Peyer's patch (tissue), 4 donors: ENCODE measurements around the gene SEMA3C.

Experiments used
- POLR2A ChIP-seq, 2 donors: fragments of 450-650 bp; IDR thresholded peaks; one replicate each; pipeline ENCODE4 v1.5.1; 2017; ENCODE audit warnings: antibody characterized with exemption in 2 of 2, mild to moderate bottlenecking in 2 of 2, moderate library complexity in 2 of 2
- TF ChIP-seq, protein P1 (sequence below), 6 experiments: fragments of 450-650 bp in 4 of 6; fragments of 200-600 bp in 2 of 6; sonication (generic) in 1 of 6; IDR thresholded peaks; one replicate each; pipeline ENCODE4 v1.5.1; 2017 to 2019; ENCODE audit warnings: antibody characterized with exemption in 6 of 6, mild to moderate bottlenecking in 3 of 6, moderate library complexity in 1 of 6

DNA sequence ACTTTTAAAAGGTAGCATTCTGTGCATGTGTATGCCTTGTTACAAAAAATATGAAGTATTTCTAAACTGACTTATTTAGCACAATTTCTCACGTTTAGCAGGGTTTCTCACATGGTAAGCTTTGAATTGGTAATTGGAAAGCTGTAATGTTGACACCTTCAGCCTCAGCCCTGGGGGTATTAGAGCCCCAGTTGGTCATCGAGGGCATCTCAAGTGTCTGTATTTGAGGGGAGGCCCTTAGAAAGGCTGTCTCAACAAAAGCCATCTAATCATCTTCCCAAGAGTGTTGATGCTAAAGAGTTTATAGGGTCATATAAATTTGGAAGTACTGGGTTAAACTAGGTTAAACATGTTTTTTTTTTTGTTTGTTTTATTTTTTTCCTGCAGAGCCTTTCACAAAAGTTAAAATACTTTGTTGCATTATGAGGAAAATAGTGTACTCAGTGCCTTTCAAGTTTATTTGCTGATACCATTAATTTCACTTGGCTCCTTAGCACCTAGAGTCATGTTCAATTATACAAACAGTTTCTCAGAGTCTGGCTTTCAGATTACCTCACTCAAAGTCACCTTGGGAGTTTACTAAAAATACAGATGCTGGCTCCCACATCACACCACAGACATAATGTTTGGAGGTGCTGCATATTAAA lies 146.4 kb downstream of the SEMA3C start:
- TF ChIP-seq POLR2A (IDR thresholded peaks at IDR 0.05) = no peak
- TF ChIP-seq, protein P1, sequence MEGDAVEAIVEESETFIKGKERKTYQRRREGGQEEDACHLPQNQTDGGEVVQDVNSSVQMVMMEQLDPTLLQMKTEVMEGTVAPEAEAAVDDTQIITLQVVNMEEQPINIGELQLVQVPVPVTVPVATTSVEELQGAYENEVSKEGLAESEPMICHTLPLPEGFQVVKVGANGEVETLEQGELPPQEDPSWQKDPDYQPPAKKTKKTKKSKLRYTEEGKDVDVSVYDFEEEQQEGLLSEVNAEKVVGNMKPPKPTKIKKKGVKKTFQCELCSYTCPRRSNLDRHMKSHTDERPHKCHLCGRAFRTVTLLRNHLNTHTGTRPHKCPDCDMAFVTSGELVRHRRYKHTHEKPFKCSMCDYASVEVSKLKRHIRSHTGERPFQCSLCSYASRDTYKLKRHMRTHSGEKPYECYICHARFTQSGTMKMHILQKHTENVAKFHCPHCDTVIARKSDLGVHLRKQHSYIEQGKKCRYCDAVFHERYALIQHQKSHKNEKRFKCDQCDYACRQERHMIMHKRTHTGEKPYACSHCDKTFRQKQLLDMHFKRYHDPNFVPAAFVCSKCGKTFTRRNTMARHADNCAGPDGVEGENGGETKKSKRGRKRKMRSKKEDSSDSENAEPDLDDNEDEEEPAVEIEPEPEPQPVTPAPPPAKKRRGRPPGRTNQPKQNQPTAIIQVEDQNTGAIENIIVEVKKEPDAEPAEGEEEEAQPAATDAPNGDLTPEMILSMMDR (IDR thresholded peaks at IDR 0.05) = no peak
